Endothelial cell of umbilical vein (primary cell): Measurements from ENCODE around the gene GABRR2. TPM values are rescaled to one million over a fixed set of nuclear protein-coding genes. Genes with fewer than 3 reads are reported as not detected.
A peak's percentile ranks its signal among the peaks of the same experiment; 100 is the strongest.

ENCODE experiments used
- BruUV-seq: library from RNA; stranded (reverse); fragments of 400-500 nt; replicated peaks from 2 replicates; lab custom pipeline; 2021; lab: Mats Ljungman, UMichigan
- CTCF ChIA-PET: fragments of 300-600, 350-600 bp; sonication (Branson Sonifier 250); formaldehyde crosslinking; loops from one replicate; lab custom pipeline; 2021; ENCODE audit warnings: antibody characterized with exemption, inconsistent platforms; lab: Charles Lee
- POLR2A ChIA-PET: fragments of 300-600, 350-600 bp; sonication (Branson Sonifier 250); formaldehyde crosslinking; loops from one replicate; lab custom pipeline; 2021; ENCODE audit warnings: antibody characterized with exemption, inconsistent platforms; lab: Charles Lee
- DNase-seq: peaks from one replicate; pipeline ENCODE4 v3.0.0-alpha.2; 2011; ENCODE audit warnings: low read depth, low spot score
- FAIRE-seq: peaks from 2 replicates; lab custom pipeline; 2011; peaks lifted over from hg19 to GRCh38; lab: Jason Lieb, UNC
- H2AFZ ChIP-seq: 2 replicates; pipeline ENCODE4 v1.6.0; 2012; ENCODE audit warnings: low read depth, low read length, control low read depth, inconsistent platforms
- H3K27ac ChIP-seq: 2 replicates; pipeline ENCODE4 v1.5.1; 2011; ENCODE audit warnings: low read depth, mild to moderate bottlenecking, control low read depth, low read length, moderate library complexity; ENCODE audit not compliant: insufficient read depth
- H3K27me3 ChIP-seq, 2 experiments: 2 replicates each; pipeline versions ENCODE4 v1.6.0 to v1.6.1; 2011; ENCODE audit warnings: low read length in 2 of 2, mixed read lengths in 1 of 2; ENCODE audit not compliant: control insufficient read depth in 2 of 2, insufficient read depth in 2 of 2
- H3K36me3 ChIP-seq, 2 experiments: 2 replicates in 1 of 2; 3 replicates in 1 of 2; pipeline ENCODE4 v1.5.1; 2011; ENCODE audit warnings: low read length in 2 of 2, mild to moderate bottlenecking in 1 of 2, moderate library complexity in 1 of 2; ENCODE audit not compliant: control insufficient read depth in 2 of 2, insufficient read depth in 2 of 2; ENCODE audit errors: extremely low read depth in 1 of 2
- H3K4me1 ChIP-seq: 3 replicates; pipeline ENCODE4 v1.5.1; 2011; ENCODE audit warnings: mild to moderate bottlenecking, low read length; ENCODE audit not compliant: control insufficient read depth, insufficient read depth; ENCODE audit errors: extremely low read depth
- H3K4me2 ChIP-seq: 2 replicates; pipeline ENCODE4 v1.6.1; 2011; ENCODE audit warnings: low read length, control low read depth, mixed read lengths; ENCODE audit not compliant: insufficient read depth
- H3K4me3 ChIP-seq, 3 experiments: fragments of 200-600 bp in 1 of 3; sonication (generic), shearing (Covaris generic) in 1 of 3; replicated peaks in 1 of 3; 2 replicates each; pipeline ENCODE4 v1.5.1; 2011 to 2016; ENCODE audit warnings: control low read depth in 3 of 3, low read length in 3 of 3, mild to moderate bottlenecking in 2 of 3, inconsistent platforms in 1 of 3, low read depth in 1 of 3, moderate library complexity in 1 of 3; ENCODE audit not compliant: insufficient read depth in 1 of 3
- H3K79me2 ChIP-seq: 2 replicates; pipeline ENCODE4 v1.6.0; 2012; ENCODE audit warnings: low read length, inconsistent platforms; ENCODE audit not compliant: control insufficient read depth, insufficient read depth
- H3K9ac ChIP-seq: replicated peaks from 2 replicates; pipeline ENCODE3; 2011; ENCODE audit warnings: low read length, control low read depth; ENCODE audit not compliant: insufficient read depth; ENCODE audit errors: extremely low read depth
- H3K9me1 ChIP-seq: replicated peaks from 3 replicates; pipeline ENCODE4 v1.6.0; 2011; ENCODE audit warnings: mild to moderate bottlenecking, low read length; ENCODE audit not compliant: control insufficient read depth, insufficient read depth; ENCODE audit errors: extremely low read depth
- H3K9me3 ChIP-seq: replicated peaks from 2 replicates; pipeline ENCODE4 v1.5.1; 2012; ENCODE audit warnings: low read length, inconsistent platforms; ENCODE audit not compliant: control insufficient read depth, insufficient read depth
- H4K20me1 ChIP-seq: replicated peaks from 2 replicates; pipeline ENCODE3; 2011; ENCODE audit warnings: mild to moderate bottlenecking, low read length; ENCODE audit not compliant: control insufficient read depth, insufficient read depth; ENCODE audit errors: extremely low read depth
- CTCF ChIP-seq, 2 donors: IDR thresholded peaks; 1 replicate in 1 of 2; 2 replicates in 1 of 2; pipeline ENCODE4 v1.5.1; 2011; ENCODE audit warnings: low read length in 2 of 2, mild to moderate bottlenecking in 2 of 2, moderate library complexity in 2 of 2, control low read depth in 1 of 2, inconsistent platforms in 1 of 2, low read depth in 1 of 2; ENCODE audit not compliant: insufficient read depth in 1 of 2; ENCODE audit errors: extremely low read depth in 1 of 2
- EZH2 ChIP-seq: IDR thresholded peaks from 2 replicates; pipeline ENCODE4 v1.6.1; 2012; ENCODE audit warnings: borderline replicate concordance, low read depth, mild to moderate bottlenecking, moderate library complexity, low read length, inconsistent platforms; ENCODE audit not compliant: severe bottlenecking
- FOS ChIP-seq: IDR thresholded peaks from 2 replicates; pipeline ENCODE4 v1.6.1; 2011; ENCODE audit warnings: mild to moderate bottlenecking, low read length, moderate library complexity, borderline replicate concordance; ENCODE audit not compliant: insufficient read depth
- GATA2 ChIP-seq: IDR thresholded peaks from 2 replicates; pipeline ENCODE4 v1.7.0; 2011; ENCODE audit warnings: low read depth, mild to moderate bottlenecking, moderate library complexity, mixed read lengths, low read length; ENCODE audit not compliant: insufficient read length, insufficient read depth
- JUN ChIP-seq: IDR thresholded peaks from 2 replicates; pipeline ENCODE4 v1.6.1; 2011; ENCODE audit warnings: borderline replicate concordance, low read depth; ENCODE audit not compliant: insufficient read length, insufficient read depth
- MYC ChIP-seq: IDR thresholded peaks from one replicate; pipeline ENCODE4 v1.6.1; 2011; ENCODE audit warnings: mild to moderate bottlenecking, low read depth, low read length
- POLR2A ChIP-seq: IDR thresholded peaks from 2 replicates; pipeline ENCODE4 v1.6.1; 2012; ENCODE audit warnings: low read depth, mild to moderate bottlenecking, control low read depth, low read length
- POLR2AphosphoS5 ChIP-seq: IDR thresholded peaks from 2 replicates; pipeline ENCODE4 v1.6.1; 2012; ENCODE audit warnings: low read depth, mild to moderate bottlenecking, control low read depth, low read length, moderate library complexity; ENCODE audit not compliant: insufficient read depth
- dilution Hi-C: fragments of 300-500 bp; cut with MboI; formaldehyde crosslinking; loops from one replicate; pipeline ENCODE4 v1.15.0; 2019; ENCODE audit warnings: low sequenced_read_pairs; ENCODE audit not compliant: extremely low pct_ligation_motif_present
- intact Hi-C: fragments of 100-400 bp; cut with micrococcal nuclease; formaldehyde crosslinking; loops from one replicate; pipeline ENCODE4 v1.10.0; 2022
- polyA plus RNA-seq, 4 experiments: library from polyadenylated mRNA; depleted of rRNA in 3 of 4; stranded (reverse) in 3 of 4; unstranded in 1 of 4; fragments of >200 nt; gene quantifications; 2 replicates each; pipeline versions ENCODE4 v1.2.1 to v1.2.3, GENCODE V29; 2011 to 2012; ENCODE audit warnings: missing spikeins in 1 of 4
- total RNA-seq: library from RNA; stranded (reverse); gene quantifications from 2 replicates; pipeline ENCODE4 v1.2.3, GENCODE V29; 2021
- TF ChIP-seq, protein P1 (sequence below): IDR thresholded peaks from 2 replicates; pipeline ENCODE4 v1.6.1; 2011; ENCODE audit not compliant: insufficient read depth, insufficient read length

The GABRR2 gene
- total and polyA plus RNA-seq, 2 donors (not counting 3 experiments of a cell fraction or from before 2014, with no cell fraction given), result 1.4 to 3.6 TPM

DNA sequence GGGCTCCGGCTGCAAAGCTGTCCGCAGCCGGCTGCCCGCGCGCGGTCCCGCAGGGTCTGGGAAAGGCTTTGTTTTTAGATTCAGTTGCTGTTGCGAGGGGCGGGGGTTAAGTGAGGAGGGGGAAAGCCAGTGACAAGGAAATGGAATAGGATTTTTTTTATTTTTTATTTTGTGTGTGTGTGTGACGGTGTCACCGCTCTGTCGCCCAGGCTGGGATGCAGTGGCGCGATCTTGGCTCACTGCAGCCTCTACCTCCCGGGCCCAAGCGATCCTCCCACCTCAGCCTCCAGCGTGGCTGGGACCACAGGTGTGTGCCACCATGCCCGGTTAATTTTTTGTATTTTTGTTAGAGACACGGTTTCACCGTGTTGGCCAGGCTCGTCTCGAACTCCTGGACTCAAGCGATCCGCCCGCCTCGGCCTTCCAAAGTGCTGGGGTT lies 38.0 kb upstream of the GABRR2 start:
- Histone ChIP-seq H2AFZ (peak overlapping the region; percentile 47), H4K20me1 (peaks cover 2% of the 10 kb centered on the region), H3K9me3 (no peaks in the 10 kb centered on the region), H3K9me1 (no peaks in the 10 kb centered on the region), H3K9ac (peak overlapping the region; percentile 99), H3K4me1 (peaks cover 31% of the 10 kb centered on the region), H3K27me3 (no peaks in the 10 kb centered on the region), H3K4me3 (peak overlapping the region; percentile 93 to 100 (median 100)), H3K79me2 (peaks cover 37% of the 10 kb centered on the region), H3K4me2 (peak overlapping the region; percentile 52), H3K36me3 (no peaks in the 10 kb centered on the region), H3K27ac (peak overlapping the region; percentile 96)
- CTCF ChIA-PET, result interaction anchor here (0.7 to 7.0 kb wide), 7 partner anchors 9 to 370 kb away, joined by 3 to 56 read pairs (median 6); no protein-coding TSS in a partner anchor
- FAIRE-seq (no peak), DNase-seq (no peak)
- POLR2A ChIA-PET, result interaction anchor here (0.7 to 2.3 kb wide), 5 partner anchors 9 to 273 kb away, joined by 3 to 16 read pairs (median 7); partner anchors contain the start of gene PNRC1
- dilution Hi-C loops (no loop called here), intact Hi-C loops (loop anchor here (5.0 kb wide), 5 partner anchors 101 to 971 kb away; partner anchors contain the start of genes CASP8AP2, PM20D2 and RNGTT)
- BruUV-seq, result TSS peak; percentile 82
- TF ChIP-seq CTCF (IDR thresholded peaks at IDR 0.05; ENCODE audit: extremely low read depth in 1 of 2, insufficient read depth in 1 of 2, low read depth in 1 of 2, low read length in 2 of 2) (no peak), FOS (no peak), POLR2A (no peak), EZH2 (no peak), GATA2 (no peak), JUN (no peak), MYC (no peak), POLR2AphosphoS5 (no peak)
- TF ChIP-seq, protein P1, sequence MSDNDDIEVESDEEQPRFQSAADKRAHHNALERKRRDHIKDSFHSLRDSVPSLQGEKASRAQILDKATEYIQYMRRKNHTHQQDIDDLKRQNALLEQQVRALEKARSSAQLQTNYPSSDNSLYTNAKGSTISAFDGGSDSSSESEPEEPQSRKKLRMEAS, result no peak
